Upper lobe of right lung (tissue), 1 donor: ENCODE data around the gene GRK1. TPM values are rescaled to one million over a fixed set of nuclear protein-coding genes. Genes with fewer than 3 reads are reported as not detected.
A peak's percentile ranks its signal among the peaks of the same experiment; 100 is the strongest.

Experiments
- ATAC-seq: fragments of 200-7000 bp; cut with Tn5 transposase; one replicate; pipeline ENCODE4 v1.9.1; 2020; ENCODE audit warnings: mild to moderate bottlenecking, moderate library complexity
- DNase-seq: peaks from one replicate; pipeline ENCODE4 v3.0.0-alpha.2; 2020
- H3K27ac ChIP-seq: fragments of 200-600 bp; one replicate; pipeline ENCODE4 v1.8.0; 2022
- H3K27me3 ChIP-seq: fragments of 200-600 bp; one replicate; pipeline ENCODE4 v1.8.0; 2022; ENCODE audit warnings: mild to moderate bottlenecking
- H3K36me3 ChIP-seq: fragments of 200-600 bp; one replicate; pipeline ENCODE4 v1.8.0; 2022
- H3K4me1 ChIP-seq: fragments of 200-600 bp; one replicate; pipeline ENCODE4 v1.8.0; 2022
- H3K4me3 ChIP-seq: fragments of 200-600 bp; one replicate; pipeline ENCODE4 v1.8.0; 2022; ENCODE audit warnings: mild to moderate bottlenecking
- H3K9me3 ChIP-seq: fragments of 200-600 bp; one replicate; pipeline ENCODE4 v1.8.0; 2022
- CTCF ChIP-seq: fragments of 200-600 bp; IDR thresholded peaks from one replicate; pipeline ENCODE4 v1.8.0; 2022; ENCODE audit warnings: antibody characterized with exemption
- intact Hi-C: fragments of 100-400 bp; cut with DNase I; formaldehyde crosslinking; loops from one replicate; pipeline ENCODE4 v1.11.0; 2022
- total RNA-seq: library from RNA; stranded (reverse); fragmentation: NEBNext Ultra II Directional; extraction: Animal tissue kit (Norgen Biotek cat#: 25700); gene quantifications from one replicate; pipeline ENCODE4 v1.2.1, GENCODE V29; 2021
- donor health status: DM: no; HTN: yes; CAD: no; lungs with severe emphysema.

Gene GRK1
- total RNA-seq, 1 donor from 2014 or later: 0.09 TPM

GRCh38 chr13:113625965-113626721 lies 40.9 kb upstream of the GRK1 start:
- Histone ChIP-seq H3K9me3 (no peaks in the 10 kb centered on the region), H3K4me3 (no peak overlapping the region), H3K36me3 (peaks cover 6% of the 10 kb centered on the region), H3K27ac (no peak overlapping the region), H3K27me3 (no peaks in the 10 kb centered on the region), H3K4me1 (no peaks in the 10 kb centered on the region)
- no peak for TF ChIP-seq CTCF
- ATAC-seq (no peak), DNase-seq (no peak)
- intact Hi-C loops: no loop called here

- ATAC-seq (no peak), DNase-seq (no peak)
- H3K27ac ChIP-seq: no peak overlapping the region
- no peaks in the 10 kb centered on the region for H3K9me3 ChIP-seq
- no peaks in the 10 kb centered on the region for H3K27me3 ChIP-seq
- no peaks in the 10 kb centered on the region for H3K4me1 ChIP-seq
- intact Hi-C loops: no loop called here
- peaks cover 13% of the 10 kb centered on the region for H3K36me3 ChIP-seq
- no peak for TF ChIP-seq CTCF
- H3K4me3 ChIP-seq: no peak overlapping the region
Observed at GRCh38 chr13:113627136-113627535, 39.9 kb upstream of the GRK1 start.

- ATAC-seq (peak; percentile 21), DNase-seq (no peak)
- Histone ChIP-seq H3K4me3 (no peak overlapping the region), H3K27me3 (no peaks in the 10 kb centered on the region), H3K4me1 (no peaks in the 10 kb centered on the region), H3K36me3 (peaks cover 17% of the 10 kb centered on the region), H3K27ac (no peak overlapping the region), H3K9me3 (no peaks in the 10 kb centered on the region)
- no peak for TF ChIP-seq CTCF
- intact Hi-C loops: no loop called here
Observed at GRCh38 chr13:113628291-113629270, 38.4 kb upstream of the GRK1 start.

- H3K9me3 ChIP-seq: no peaks in the 10 kb centered on the region
- TF ChIP-seq CTCF: no peak
- intact Hi-C loops: no loop called here
- ATAC-seq (no peak), DNase-seq (no peak)
- no peak overlapping the region for H3K4me3 ChIP-seq
- peaks cover 22% of the 10 kb centered on the region for H3K36me3 ChIP-seq
- no peaks in the 10 kb centered on the region for H3K27me3 ChIP-seq
- H3K4me1 ChIP-seq: no peaks in the 10 kb centered on the region
- no peak overlapping the region for H3K27ac ChIP-seq
Observed at GRCh38 chr13:113629866-113630265, 37.2 kb upstream of the GRK1 start.

GRCh38 chr13:113630296-113630695 lies 36.7 kb upstream of the GRK1 start:
- no peak overlapping the region for H3K4me3 ChIP-seq
- ATAC-seq (no peak), DNase-seq (no peak)
- no peaks in the 10 kb centered on the region for H3K9me3 ChIP-seq
- no peak for TF ChIP-seq CTCF
- peaks cover 26% of the 10 kb centered on the region for H3K36me3 ChIP-seq
- H3K4me1 ChIP-seq: no peaks in the 10 kb centered on the region
- no peak overlapping the region for H3K27ac ChIP-seq
- intact Hi-C loops: no loop called here
- H3K27me3 ChIP-seq: no peaks in the 10 kb centered on the region
